Loucy (cell line): ENCODE data around the gene ATAD2B.

Experiments used
- EZH2phosphoT487 ChIP-seq: fragments of 200-600 bp; IDR thresholded peaks from 2 replicates; pipeline ENCODE4 v1.6.1; 2018; ENCODE audit warnings: antibody characterized with exemption, mild to moderate bottlenecking, moderate library complexity, borderline replicate concordance
- TF ChIP-seq, protein P1 (sequence below): fragments of 200-600 bp; sonication (generic); conservative IDR thresholded peaks from 2 replicates; pipeline ENCODE4 v1.5.1; 2014; ENCODE audit warnings: mild to moderate bottlenecking, antibody characterized with exemption, low read length

DNA sequence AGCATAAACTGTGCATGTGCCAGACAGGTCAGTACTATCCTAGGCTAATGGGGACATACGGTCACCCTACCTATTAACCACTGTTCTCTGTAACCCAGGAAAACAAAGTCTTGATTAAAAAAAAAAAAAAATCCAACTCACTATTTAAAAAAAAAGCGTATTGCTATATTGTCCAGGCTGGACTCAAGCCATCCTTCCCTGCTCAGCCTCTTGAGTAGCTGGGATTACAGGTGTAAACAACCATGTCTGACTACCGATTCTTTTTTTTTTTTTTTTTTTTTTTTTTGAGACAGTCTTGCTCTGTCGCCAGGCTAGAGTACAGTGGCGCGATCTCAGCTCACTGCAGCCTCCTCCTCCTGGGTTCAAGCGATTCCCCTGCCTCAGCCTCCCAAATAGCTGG lies 11.6 kb downstream of the ATAD2B start:
- TF ChIP-seq, protein P1, sequence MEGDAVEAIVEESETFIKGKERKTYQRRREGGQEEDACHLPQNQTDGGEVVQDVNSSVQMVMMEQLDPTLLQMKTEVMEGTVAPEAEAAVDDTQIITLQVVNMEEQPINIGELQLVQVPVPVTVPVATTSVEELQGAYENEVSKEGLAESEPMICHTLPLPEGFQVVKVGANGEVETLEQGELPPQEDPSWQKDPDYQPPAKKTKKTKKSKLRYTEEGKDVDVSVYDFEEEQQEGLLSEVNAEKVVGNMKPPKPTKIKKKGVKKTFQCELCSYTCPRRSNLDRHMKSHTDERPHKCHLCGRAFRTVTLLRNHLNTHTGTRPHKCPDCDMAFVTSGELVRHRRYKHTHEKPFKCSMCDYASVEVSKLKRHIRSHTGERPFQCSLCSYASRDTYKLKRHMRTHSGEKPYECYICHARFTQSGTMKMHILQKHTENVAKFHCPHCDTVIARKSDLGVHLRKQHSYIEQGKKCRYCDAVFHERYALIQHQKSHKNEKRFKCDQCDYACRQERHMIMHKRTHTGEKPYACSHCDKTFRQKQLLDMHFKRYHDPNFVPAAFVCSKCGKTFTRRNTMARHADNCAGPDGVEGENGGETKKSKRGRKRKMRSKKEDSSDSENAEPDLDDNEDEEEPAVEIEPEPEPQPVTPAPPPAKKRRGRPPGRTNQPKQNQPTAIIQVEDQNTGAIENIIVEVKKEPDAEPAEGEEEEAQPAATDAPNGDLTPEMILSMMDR: no peak
- TF ChIP-seq EZH2phosphoT487: no peak
